Lower leg skin (tissue), 4 donors: Measurements from ENCODE around the gene ZSWIM1. TPM values are rescaled to one million over a fixed set of nuclear protein-coding genes. Genes with fewer than 3 reads are reported as not detected.

Experiments
- DNase-seq, 2 donors: peaks; one replicate each; pipeline ENCODE4 v3.0.0-alpha.2; 2019; ENCODE audit warnings: low spot score in 2 of 2
- H3K4me3 ChIP-seq: fragments of 200-600 bp; sonication (generic); 2 replicates; pipeline ENCODE4 v1.5.1; 2017; ENCODE audit warnings: mild to moderate bottlenecking, low read depth; ENCODE audit not compliant: poor library complexity, severe bottlenecking
- POLR2A ChIP-seq, 2 donors: fragments of 450-650 bp; IDR thresholded peaks; one replicate each; pipeline ENCODE4 v1.6.1; 2016 to 2017; ENCODE audit warnings: antibody characterized with exemption in 2 of 2, mild to moderate bottlenecking in 1 of 2, moderate library complexity in 1 of 2
- WGBS, 2 donors: methylation state at CpG; one replicate each; pipeline ENCODE4 v1.1.5; 2018; 5-methylcytosine and 5-hydroxymethylcytosine counted together
- intact Hi-C: fragments of 100-400 bp; cut with DNase I; formaldehyde crosslinking; loops from one replicate; pipeline ENCODE4 v1.15.0; 2023; ENCODE audit warnings: low total_unique reads
- total RNA-seq, 4 donors: library from RNA; depleted of rRNA; stranded (reverse); fragments of >200 nt; gene quantifications; one replicate each; pipeline ENCODE4 v1.1.0, GENCODE V29; 2016
- TF ChIP-seq, protein P1 (sequence below), 3 donors: fragments of 450-650 bp; IDR thresholded peaks; one replicate each; pipeline ENCODE4 v1.5.1; 2016; ENCODE audit warnings: antibody characterized with exemption in 3 of 3, mild to moderate bottlenecking in 3 of 3, moderate library complexity in 2 of 3

ZSWIM1 gene
- total RNA-seq, 4 donors from 2014 or later: 10.0 to 16.6 (median 13.5) TPM

GRCh38 chr20:45892828-45893500 is 11.9 kb downstream of the ZSWIM1 start:
- TF ChIP-seq, protein P1, sequence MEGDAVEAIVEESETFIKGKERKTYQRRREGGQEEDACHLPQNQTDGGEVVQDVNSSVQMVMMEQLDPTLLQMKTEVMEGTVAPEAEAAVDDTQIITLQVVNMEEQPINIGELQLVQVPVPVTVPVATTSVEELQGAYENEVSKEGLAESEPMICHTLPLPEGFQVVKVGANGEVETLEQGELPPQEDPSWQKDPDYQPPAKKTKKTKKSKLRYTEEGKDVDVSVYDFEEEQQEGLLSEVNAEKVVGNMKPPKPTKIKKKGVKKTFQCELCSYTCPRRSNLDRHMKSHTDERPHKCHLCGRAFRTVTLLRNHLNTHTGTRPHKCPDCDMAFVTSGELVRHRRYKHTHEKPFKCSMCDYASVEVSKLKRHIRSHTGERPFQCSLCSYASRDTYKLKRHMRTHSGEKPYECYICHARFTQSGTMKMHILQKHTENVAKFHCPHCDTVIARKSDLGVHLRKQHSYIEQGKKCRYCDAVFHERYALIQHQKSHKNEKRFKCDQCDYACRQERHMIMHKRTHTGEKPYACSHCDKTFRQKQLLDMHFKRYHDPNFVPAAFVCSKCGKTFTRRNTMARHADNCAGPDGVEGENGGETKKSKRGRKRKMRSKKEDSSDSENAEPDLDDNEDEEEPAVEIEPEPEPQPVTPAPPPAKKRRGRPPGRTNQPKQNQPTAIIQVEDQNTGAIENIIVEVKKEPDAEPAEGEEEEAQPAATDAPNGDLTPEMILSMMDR (IDR thresholded peaks at IDR 0.05): no peak
- no peak for TF ChIP-seq POLR2A (IDR thresholded peaks at IDR 0.05)
- intact Hi-C loops: no loop called here
- 71 to 74% methylated on average over 4 of the region's 4 CpGs for WGBS, 2 donors
- H3K4me3 ChIP-seq: no peak overlapping the region
- DNase-seq: no peak

- H3K4me3 ChIP-seq: no peak overlapping the region
- DNase-seq: no peak
- intact Hi-C loops: no loop called here
- 88 to 90% methylated on average over 4 of the region's 4 CpGs for WGBS, 2 donors
- TF ChIP-seq, protein P1 (IDR thresholded peaks at IDR 0.05): no peak
- TF ChIP-seq POLR2A (IDR thresholded peaks at IDR 0.05): no peak
Observed at GRCh38 chr20:45893831-45894230, 12.8 kb downstream of the ZSWIM1 start.

DNA sequence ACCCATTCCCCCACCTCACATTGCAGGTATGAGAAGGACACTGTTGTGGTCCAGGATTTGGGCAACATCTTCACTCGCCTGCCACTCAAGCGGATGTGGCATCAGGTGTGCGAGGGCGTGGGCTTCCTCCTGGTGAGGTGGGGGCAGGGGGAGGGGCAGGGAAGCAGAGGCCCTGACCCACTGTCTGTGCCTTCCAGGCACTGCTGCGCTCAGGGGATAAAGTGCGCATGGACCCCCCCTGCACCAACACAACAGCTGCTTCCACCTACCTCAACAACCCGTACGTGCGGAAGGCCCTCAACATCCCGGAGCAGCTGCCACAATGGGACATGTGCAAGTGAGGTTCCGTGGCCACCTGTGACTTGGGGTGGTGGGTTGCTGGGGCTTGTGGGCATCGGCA is 13.8 kb downstream of the ZSWIM1 start:
- H3K4me3 ChIP-seq: no peak overlapping the region
- WGBS, 2 donors: 80 to 86% methylated on average over 12 of the region's 12 CpGs
- DNase-seq: no peak
- TF ChIP-seq POLR2A (IDR thresholded peaks at IDR 0.05): no peak
- TF ChIP-seq, protein P1 (IDR thresholded peaks at IDR 0.05): no peak
- intact Hi-C loops: no loop called here

DNA sequence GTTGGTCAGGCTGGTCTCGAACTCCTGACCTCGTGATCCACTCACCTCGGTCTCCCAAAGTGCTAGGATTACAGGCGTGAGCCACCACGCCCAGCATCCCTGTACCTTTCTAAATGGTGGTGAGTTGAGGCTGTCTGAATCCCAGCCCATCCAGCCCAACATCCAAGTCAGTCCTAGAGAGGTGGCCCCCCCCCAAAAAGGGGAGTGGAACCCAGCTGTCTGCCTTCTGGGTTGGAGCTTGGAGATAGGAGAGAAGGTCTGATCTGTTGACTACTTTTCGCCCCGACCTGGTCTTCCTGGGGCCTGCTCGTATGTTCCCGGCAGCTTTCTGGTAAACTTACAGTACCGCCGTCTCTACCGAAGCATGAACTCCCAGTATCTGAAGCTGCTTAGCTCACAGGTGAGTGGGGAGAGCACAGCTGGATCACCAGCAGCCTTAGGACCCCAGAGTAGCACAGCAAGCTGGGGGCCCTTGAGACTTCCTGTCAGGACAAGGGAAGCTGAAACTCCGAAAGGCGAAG is 15.7 kb downstream of the ZSWIM1 start:
- no peak overlapping the region for H3K4me3 ChIP-seq
- whole genome bisulfite sequencing, 2 donors: 90 to 95% methylated on average over 14 of the region's 14 CpGs
- TF ChIP-seq POLR2A (IDR thresholded peaks at IDR 0.05): no peak
- TF ChIP-seq, protein P1 (IDR thresholded peaks at IDR 0.05): no peak
- intact Hi-C loops: no loop called here
- no peak for DNase-seq

DNA sequence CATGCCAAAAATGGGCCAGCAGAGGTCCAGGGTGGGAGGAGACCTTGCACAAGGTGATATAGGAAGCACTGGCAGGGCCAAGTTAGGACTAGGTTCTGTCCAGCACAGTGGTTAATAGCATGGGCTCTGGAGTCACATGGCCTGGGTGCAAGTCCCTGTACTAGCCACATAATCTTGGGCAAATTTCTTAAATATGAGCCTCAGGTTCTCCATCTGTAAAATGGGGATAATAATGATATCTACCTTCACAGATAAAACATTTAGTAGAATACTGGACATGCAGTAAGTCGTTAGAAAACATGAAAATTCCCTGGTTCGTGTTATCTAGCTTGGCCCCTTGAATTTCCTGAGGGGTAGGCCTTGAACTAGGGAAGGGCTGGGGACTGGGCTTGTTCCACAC is 16.3 kb downstream of the ZSWIM1 start:
- no peak for DNase-seq
- intact Hi-C loops: no loop called here
- no peak overlapping the region for H3K4me3 ChIP-seq
- WGBS, 2 donors: 83 to 87% methylated on average over 2 of the region's 2 CpGs
- TF ChIP-seq, protein P1 (IDR thresholded peaks at IDR 0.05): no peak
- no peak for TF ChIP-seq POLR2A (IDR thresholded peaks at IDR 0.05)

DNA sequence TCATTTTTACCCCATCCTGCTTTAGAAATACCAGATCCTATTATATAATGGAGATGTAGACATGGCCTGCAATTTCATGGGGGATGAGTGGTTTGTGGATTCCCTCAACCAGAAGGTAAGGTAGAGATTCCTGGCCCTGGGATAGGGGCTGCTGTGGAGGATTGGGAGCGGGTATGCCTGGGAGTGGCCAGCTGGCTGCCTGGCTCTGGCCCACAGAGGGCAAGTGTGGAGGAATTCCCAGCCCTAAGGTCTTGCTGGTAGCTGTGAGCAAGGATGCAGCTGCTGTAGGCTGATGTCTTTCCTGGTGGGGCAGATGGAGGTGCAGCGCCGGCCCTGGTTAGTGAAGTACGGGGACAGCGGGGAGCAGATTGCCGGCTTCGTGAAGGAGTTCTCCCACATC is 16.7 kb downstream of the ZSWIM1 start:
- H3K4me3 ChIP-seq: no peak overlapping the region
- DNase-seq: no peak
- TF ChIP-seq, protein P1 (IDR thresholded peaks at IDR 0.05): no peak
- no peak for TF ChIP-seq POLR2A (IDR thresholded peaks at IDR 0.05)
- intact Hi-C loops: no loop called here
- 92 to 93% methylated on average over 7 of the region's 7 CpGs for WGBS, 2 donors
